SU-DHL-6 (cell line): ENCODE results near the gene DRAXIN.

ENCODE experiments used
- H2AFZ ChIP-seq: fragments of 200-600 bp; sonication (generic); 2 replicates; pipeline ENCODE4 v1.6.1; 2014; ENCODE audit warnings: low read depth, mild to moderate bottlenecking, moderate library complexity, mixed read lengths, antibody characterized with exemption, low read length; ENCODE audit not compliant: severe bottlenecking
- H3F3A ChIP-seq: fragments of 200-600 bp; shearing (Covaris generic); 2 replicates; pipeline ENCODE4 v1.6.0; 2016; ENCODE audit warnings: antibody characterized with exemption, mild to moderate bottlenecking; ENCODE audit not compliant: insufficient read depth
- H3K27ac ChIP-seq: fragments of 200-600 bp; sonication (generic); 2 replicates; pipeline ENCODE4 v1.5.1; 2016; ENCODE audit warnings: low read depth, mild to moderate bottlenecking, low read length, moderate library complexity, mixed read lengths
- H3K27me3 ChIP-seq: fragments of 200-600 bp; sonication (generic), shearing (Covaris generic); 2 replicates; pipeline ENCODE4 v1.6.0; 2014; ENCODE audit warnings: mild to moderate bottlenecking, low read length
- H3K36me3 ChIP-seq: fragments of 200-600 bp; sonication (generic); 2 replicates; pipeline ENCODE4 v1.6.1; 2014; ENCODE audit warnings: mild to moderate bottlenecking, low read length, mixed read lengths
- H3K4me2 ChIP-seq: fragments of 300-600, 200-600 bp; shearing (Covaris generic), sonication (generic); 2 replicates; pipeline ENCODE4 v1.6.0; 2014; ENCODE audit warnings: low read length, low read depth, mild to moderate bottlenecking; ENCODE audit not compliant: poor library complexity, severe bottlenecking
- H3K4me3 ChIP-seq: fragments of 200-600 bp; sonication (generic); 2 replicates; pipeline ENCODE4 v1.5.1; 2014; ENCODE audit warnings: antibody characterized with exemption, low read length, mild to moderate bottlenecking, mixed read lengths; ENCODE audit not compliant: insufficient read depth, poor library complexity, severe bottlenecking
- H3K79me2 ChIP-seq: fragments of 200-600 bp; sonication (generic); 2 replicates; pipeline ENCODE4 v1.6.1; 2014; ENCODE audit warnings: mild to moderate bottlenecking, low read length, moderate library complexity; ENCODE audit not compliant: insufficient read depth
- H3K9ac ChIP-seq: fragments of 200-600 bp; sonication (generic); 2 replicates; pipeline ENCODE4 v1.7.0; 2014; ENCODE audit warnings: mild to moderate bottlenecking, low read length
- H3K9me2 ChIP-seq: fragments of 200-600 bp; sonication (generic); replicated peaks from 2 replicates; pipeline ENCODE4 v1.6.1; 2014; ENCODE audit warnings: low read length; ENCODE audit not compliant: insufficient read depth
- H3K9me3 ChIP-seq: fragments of 200-600 bp; sonication (generic); 2 replicates; pipeline ENCODE4 v1.6.1; 2014; ENCODE audit warnings: low read length, mixed read lengths; ENCODE audit not compliant: insufficient read depth
- H4K20me1 ChIP-seq: fragments of 200-600 bp; sonication (generic); 2 replicates; pipeline ENCODE4 v1.6.1; 2014; ENCODE audit warnings: low read depth, mild to moderate bottlenecking, antibody characterized with exemption, low read length, moderate library complexity, mixed read lengths
- EZH2phosphoT487 ChIP-seq: fragments of 200-600 bp; sonication (generic), shearing (Covaris generic); conservative IDR thresholded peaks from 2 replicates; pipeline ENCODE4 v1.6.1; 2018; ENCODE audit warnings: mild to moderate bottlenecking, antibody characterized with exemption, low read length, moderate library complexity, mixed read lengths
- TF ChIP-seq, protein P1 (sequence below): fragments of 200-600 bp; sonication (generic); IDR thresholded peaks from one replicate; pipeline ENCODE4 v1.5.1; 2017; ENCODE audit warnings: antibody characterized with exemption, mild to moderate bottlenecking, low read length, moderate library complexity; ENCODE audit not compliant: insufficient read depth, poor library complexity, severe bottlenecking

DRAXIN gene

DNA sequence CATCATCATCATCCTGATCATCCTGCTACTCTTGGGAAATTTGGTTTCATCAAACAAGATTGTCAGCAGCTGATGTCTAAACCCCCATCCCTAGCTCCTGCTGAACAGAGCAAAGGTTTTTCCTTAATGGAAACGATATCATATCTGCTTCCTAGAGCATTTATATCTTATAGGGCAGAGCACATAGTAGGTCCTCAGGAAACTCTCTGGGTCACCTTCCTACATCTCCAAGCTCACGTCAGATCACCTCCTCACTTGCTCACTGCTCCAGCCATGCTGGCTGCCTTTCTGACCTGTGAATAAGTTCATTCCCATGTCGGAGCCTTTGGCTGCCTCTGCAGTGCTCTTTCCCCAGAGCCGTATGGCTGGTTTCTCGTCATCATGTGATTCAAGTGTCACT lies 47.7 kb upstream of the DRAXIN start:
- Histone ChIP-seq H3K9me2 (no peaks in the 10 kb centered on the region), H3K9ac (no peak overlapping the region), H3K36me3 (no peaks in the 10 kb centered on the region), H3K27ac (no peak overlapping the region), H3K9me3 (no peaks in the 10 kb centered on the region), H3K79me2 (no peaks in the 10 kb centered on the region), H3F3A (no peaks in the 10 kb centered on the region), H3K27me3 (no peaks in the 10 kb centered on the region), H3K4me3 (no peak overlapping the region), H2AFZ (no peak overlapping the region), H3K4me2 (no peak overlapping the region), H4K20me1 (no peaks in the 10 kb centered on the region)
- TF ChIP-seq, protein P1, sequence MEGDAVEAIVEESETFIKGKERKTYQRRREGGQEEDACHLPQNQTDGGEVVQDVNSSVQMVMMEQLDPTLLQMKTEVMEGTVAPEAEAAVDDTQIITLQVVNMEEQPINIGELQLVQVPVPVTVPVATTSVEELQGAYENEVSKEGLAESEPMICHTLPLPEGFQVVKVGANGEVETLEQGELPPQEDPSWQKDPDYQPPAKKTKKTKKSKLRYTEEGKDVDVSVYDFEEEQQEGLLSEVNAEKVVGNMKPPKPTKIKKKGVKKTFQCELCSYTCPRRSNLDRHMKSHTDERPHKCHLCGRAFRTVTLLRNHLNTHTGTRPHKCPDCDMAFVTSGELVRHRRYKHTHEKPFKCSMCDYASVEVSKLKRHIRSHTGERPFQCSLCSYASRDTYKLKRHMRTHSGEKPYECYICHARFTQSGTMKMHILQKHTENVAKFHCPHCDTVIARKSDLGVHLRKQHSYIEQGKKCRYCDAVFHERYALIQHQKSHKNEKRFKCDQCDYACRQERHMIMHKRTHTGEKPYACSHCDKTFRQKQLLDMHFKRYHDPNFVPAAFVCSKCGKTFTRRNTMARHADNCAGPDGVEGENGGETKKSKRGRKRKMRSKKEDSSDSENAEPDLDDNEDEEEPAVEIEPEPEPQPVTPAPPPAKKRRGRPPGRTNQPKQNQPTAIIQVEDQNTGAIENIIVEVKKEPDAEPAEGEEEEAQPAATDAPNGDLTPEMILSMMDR, result no peak
- no peak for TF ChIP-seq EZH2phosphoT487

DNA sequence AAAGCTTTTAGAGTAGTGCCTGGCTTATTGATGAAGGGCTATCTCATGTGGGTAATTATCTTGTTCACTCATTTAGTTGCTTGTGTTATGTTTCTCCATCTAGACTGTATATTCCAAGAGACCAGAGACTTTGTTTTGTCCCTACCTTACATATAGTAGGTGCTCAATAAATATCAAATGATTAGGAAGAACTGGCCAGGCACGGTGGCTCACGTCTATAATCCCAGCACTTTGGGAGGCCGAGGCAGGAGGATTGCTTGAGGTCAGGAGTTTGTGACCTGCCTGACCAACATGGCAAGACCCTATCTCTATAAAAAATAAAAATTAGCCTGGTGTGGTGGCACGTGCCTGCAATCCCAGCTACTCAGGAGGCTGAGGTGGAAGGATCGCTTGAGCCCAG lies 46.2 kb upstream of the DRAXIN start:
- Histone ChIP-seq H4K20me1 (no peaks in the 10 kb centered on the region), H3K27me3 (no peaks in the 10 kb centered on the region), H3K9ac (no peak overlapping the region), H3F3A (no peaks in the 10 kb centered on the region), H3K9me3 (no peaks in the 10 kb centered on the region), H3K79me2 (no peaks in the 10 kb centered on the region), H3K9me2 (no peaks in the 10 kb centered on the region), H3K36me3 (no peaks in the 10 kb centered on the region), H3K27ac (no peak overlapping the region), H2AFZ (no peak overlapping the region), H3K4me3 (no peak overlapping the region), H3K4me2 (no peak overlapping the region)
- TF ChIP-seq, protein P1, result no peak
- no peak for TF ChIP-seq EZH2phosphoT487

DNA sequence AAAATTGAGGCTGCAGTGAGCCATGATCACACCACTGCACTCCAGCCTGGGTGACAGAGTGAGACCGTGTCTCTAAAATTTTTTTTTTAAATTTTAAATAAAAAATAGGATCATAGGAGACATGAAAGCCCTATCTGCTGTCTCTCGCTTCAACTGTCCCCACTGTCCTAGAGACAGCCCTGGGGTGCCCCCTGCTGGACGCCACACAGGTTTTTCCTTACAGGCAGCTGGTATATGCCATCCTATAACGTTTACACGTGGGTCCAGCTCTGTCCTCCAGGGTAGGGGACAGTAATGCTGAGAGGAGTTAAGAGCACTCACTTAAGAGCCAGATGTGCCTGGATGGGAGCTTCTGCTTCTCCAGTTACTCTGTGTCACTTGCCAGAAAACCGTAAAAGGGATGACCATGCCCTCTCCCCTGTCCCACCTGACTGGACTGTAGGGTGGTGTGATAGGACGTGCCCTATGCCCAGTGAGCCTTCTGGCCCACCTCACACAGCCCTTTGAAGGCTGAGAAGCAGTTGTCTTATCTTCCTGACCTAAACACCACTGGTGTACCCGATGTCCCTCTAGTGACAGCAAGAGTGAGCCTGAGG lies 45.7 kb upstream of the DRAXIN start:
- Histone ChIP-seq H3K27me3 (no peaks in the 10 kb centered on the region), H3K9me3 (no peaks in the 10 kb centered on the region), H3K4me2 (no peak overlapping the region), H2AFZ (no peak overlapping the region), H4K20me1 (no peaks in the 10 kb centered on the region), H3K27ac (no peak overlapping the region), H3K9ac (no peak overlapping the region), H3K9me2 (no peaks in the 10 kb centered on the region), H3F3A (no peaks in the 10 kb centered on the region), H3K36me3 (no peaks in the 10 kb centered on the region), H3K4me3 (no peak overlapping the region), H3K79me2 (no peaks in the 10 kb centered on the region)
- TF ChIP-seq EZH2phosphoT487, result no peak
- TF ChIP-seq, protein P1, result peak; percentile 63

DNA sequence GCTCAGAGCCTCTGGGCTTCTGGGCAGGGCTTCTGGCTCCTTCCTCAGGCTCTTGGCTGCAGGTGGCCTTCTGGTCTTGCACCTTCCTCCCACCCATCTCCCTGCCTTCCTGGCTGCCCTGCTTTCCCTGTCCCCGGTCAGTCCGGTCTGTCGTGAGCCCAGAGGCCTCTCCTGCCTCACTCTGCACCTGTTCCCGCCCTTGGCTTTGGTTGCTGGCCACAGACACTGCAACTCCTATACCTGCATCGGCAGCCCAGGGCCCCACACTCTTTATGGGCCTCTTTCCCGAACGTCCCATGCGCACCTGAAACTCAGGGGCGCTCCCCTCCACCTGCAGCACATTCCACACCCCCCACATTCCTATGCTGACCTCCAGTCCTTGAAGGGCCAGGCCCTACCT lies 45.2 kb upstream of the DRAXIN start:
- Histone ChIP-seq H3K9me3 (no peaks in the 10 kb centered on the region), H2AFZ (no peak overlapping the region), H3K27ac (no peak overlapping the region), H3K27me3 (no peaks in the 10 kb centered on the region), H3K9me2 (no peaks in the 10 kb centered on the region), H3K79me2 (no peaks in the 10 kb centered on the region), H3K4me3 (no peak overlapping the region), H3K36me3 (no peaks in the 10 kb centered on the region), H3F3A (no peaks in the 10 kb centered on the region), H3K4me2 (no peak overlapping the region), H3K9ac (no peak overlapping the region), H4K20me1 (no peaks in the 10 kb centered on the region)
- TF ChIP-seq, protein P1, result no peak
- no peak for TF ChIP-seq EZH2phosphoT487
